PC-3 (cell line): ENCODE measurements around the gene ZNF346. TPM values are rescaled to one million over a fixed set of nuclear protein-coding genes. Genes with fewer than 3 reads are reported as not detected.
"Not testable (repeated sequence)": the region's sequence is repeated elsewhere in the genome, so short reads cannot be mapped to it uniquely, and the experiment has no call there.

Source experiments
- ATAC-seq: fragments of 200-7000 bp; cut with Tn5 transposase; 2 replicates; pipeline ENCODE4 v1.9.1; 2020; ENCODE audit warnings: mild to moderate bottlenecking, moderate library complexity
- BruUV-seq: library from RNA; stranded (reverse); fragments of 400-500 nt; replicated peaks from 2 replicates; lab custom pipeline; 2021; lab: Mats Ljungman, UMichigan
- CTCF ChIA-PET: fragments of 300-600 bp; sonication (Branson Sonifier 250); formaldehyde crosslinking; loops from one replicate; lab custom pipeline; 2022; ENCODE audit warnings: antibody characterized with exemption; lab: Charles Lee
- POLR2A ChIA-PET: fragments of 300-600 bp; sonication (Branson Sonifier 250); formaldehyde crosslinking; loops from one replicate; lab custom pipeline; 2022; ENCODE audit warnings: antibody characterized with exemption; ENCODE audit not compliant: unreplicated experiment; lab: Charles Lee
- DNase-seq: peaks from one replicate; pipeline ENCODE4 v3.0.0-alpha.2; 2015
- H2AFZ ChIP-seq: fragments of 300-600 bp; sonication (generic); 2 replicates; pipeline ENCODE4 v1.6.0; 2016; ENCODE audit warnings: antibody characterized with exemption, low read length
- H3F3A ChIP-seq: fragments of 300-600 bp; sonication (generic); one replicate; pipeline ENCODE4 v1.6.0; 2017; ENCODE audit warnings: antibody characterized with exemption, low read length, control low read depth, mild to moderate bottlenecking; ENCODE audit not compliant: unreplicated experiment
- H3K27ac ChIP-seq: fragments of 300-600 bp; sonication (generic); 2 replicates; pipeline ENCODE4 v1.5.1; 2016; ENCODE audit warnings: mild to moderate bottlenecking, low read length
- H3K27me3 ChIP-seq: fragments of 300-600 bp; sonication (generic); 2 replicates; pipeline ENCODE4 v1.6.1; 2016; ENCODE audit warnings: low read length, mixed read lengths
- H3K36me3 ChIP-seq: fragments of 300-600 bp; sonication (generic); 2 replicates; pipeline ENCODE4 v1.6.1; 2016; ENCODE audit warnings: low read depth, mixed run types, low read length, mixed read lengths
- H3K4me1 ChIP-seq: fragments of 300-600 bp; sonication (generic); 2 replicates; pipeline ENCODE4 v1.5.1; 2016; ENCODE audit warnings: low read length; ENCODE audit not compliant: insufficient read depth
- H3K4me2 ChIP-seq: fragments of 300-600 bp; sonication (generic); 2 replicates; pipeline ENCODE4 v1.6.0; 2016; ENCODE audit warnings: low read length
- H3K4me3 ChIP-seq: fragments of 300-600 bp; sonication (generic); 2 replicates; pipeline ENCODE4 v1.5.1; 2016; ENCODE audit warnings: mild to moderate bottlenecking, low read length, mixed read lengths
- H3K79me2 ChIP-seq: fragments of 300-600 bp; sonication (generic); 2 replicates; pipeline ENCODE4 v1.6.1; 2017; ENCODE audit warnings: low read length, mixed read lengths
- H3K9ac ChIP-seq: fragments of 300-600 bp; sonication (generic); 2 replicates; pipeline ENCODE4 v1.6.0; 2016; ENCODE audit warnings: mild to moderate bottlenecking, low read length
- H3K9me2 ChIP-seq: fragments of 300-600 bp; sonication (generic); replicated peaks from 2 replicates; pipeline ENCODE4 v1.6.1; 2016; ENCODE audit warnings: mixed run types, low read length, mixed read lengths
- H3K9me3 ChIP-seq: fragments of 300-600 bp; sonication (generic); 2 replicates; pipeline ENCODE4 v1.6.1; 2016; ENCODE audit warnings: low read length, mixed read lengths
- H4K20me1 ChIP-seq: fragments of 300-600 bp; sonication (generic); 2 replicates; pipeline ENCODE4 v1.6.1; 2016; ENCODE audit warnings: low read length, mixed read lengths
- CTCF ChIP-seq: fragments of 300-600 bp; sonication (generic); conservative IDR thresholded peaks from 2 replicates; pipeline ENCODE4 v1.5.1; 2017; ENCODE audit warnings: antibody characterized with exemption, low read depth, mild to moderate bottlenecking, low read length
- EZH2 ChIP-seq: fragments of 300-600 bp; sonication (generic); IDR thresholded peaks from one replicate; pipeline ENCODE4 v1.6.1; 2017; ENCODE audit warnings: antibody characterized with exemption, mild to moderate bottlenecking, low read length; ENCODE audit not compliant: unreplicated experiment
- EZH2phosphoT487 ChIP-seq: fragments of 300-600 bp; sonication (generic); IDR thresholded peaks from 2 replicates; pipeline ENCODE4 v1.6.1; 2018; ENCODE audit warnings: mild to moderate bottlenecking, antibody characterized with exemption, low read length, borderline replicate concordance
- intact Hi-C: fragments of 100-400 bp; cut with micrococcal nuclease; formaldehyde crosslinking; loops from 2 replicates; pipeline ENCODE4 v1.9.0; 2023
- total RNA-seq: library from RNA; depleted of rRNA; stranded (reverse); fragments of >200 nt; gene quantifications from 2 replicates; pipeline ENCODE4 v1.2.3, GENCODE V29; 2014

Gene ZNF346
- total RNA-seq, 1 experiment from 2014 or later, result 38.9 TPM

- Histone ChIP-seq H3K36me3 (peaks cover 42% of the 10 kb centered on the region), H3K9me2 (no peaks in the 10 kb centered on the region), H2AFZ (no peak overlapping the region), H3K27ac (no peak overlapping the region), H3K4me3 (no peak overlapping the region), H3K9ac (no peak overlapping the region), H3K4me2 (no peak overlapping the region), H3F3A (no peaks in the 10 kb centered on the region), H3K79me2 (no peaks in the 10 kb centered on the region), H3K9me3 (no peaks in the 10 kb centered on the region), H3K27me3 (no peaks in the 10 kb centered on the region), H3K4me1 (no peaks in the 10 kb centered on the region), H4K20me1 (no peaks in the 10 kb centered on the region)
- no TSS peak for BruUV-seq
- ChIA-PET CTCF (no interaction called here), POLR2A (no interaction called here)
- no peak for DNase-seq
- intact Hi-C loops, result no loop called here
- TF ChIP-seq EZH2 (no peak), CTCF (no peak)
- no peak for ATAC-seq
Observed at GRCh38 chr5:177045631-177046030, 23.1 kb downstream of the ZNF346 start.

- H3K9ac ChIP-seq, DNase-seq, H3K4me1 ChIP-seq, intact Hi-C loops, POLR2A ChIA-PET, H3K9me2 ChIP-seq, ATAC-seq, H3K4me3 ChIP-seq, CTCF ChIA-PET, H3K79me2 ChIP-seq, BruUV-seq, H4K20me1 ChIP-seq, H3K4me2 ChIP-seq, H3F3A ChIP-seq, H3K9me3 ChIP-seq, H2AFZ ChIP-seq, H3K27ac ChIP-seq, H3K27me3 ChIP-seq: not testable (repeated sequence)
- H3K36me3 ChIP-seq, result peaks cover 28% of the 10 kb centered on the region; the same call in 1 of the 2 replicates
Observed at GRCh38 chr5:177048531-177048930, 26.0 kb downstream of the ZNF346 start.

GRCh38 chr5:177049285-177049684, 26.8 kb downstream of the ZNF346 start:
- intact Hi-C loops, result no loop called here
- no TSS peak for BruUV-seq
- DNase-seq (no peak), ATAC-seq (no peak)
- H3K4me1 ChIP-seq, result no peaks in the 10 kb centered on the region
- H3K4me2 ChIP-seq, result no peak overlapping the region
- H3K9me3 ChIP-seq, result no peaks in the 10 kb centered on the region
- H3K27ac ChIP-seq, result no peak overlapping the region
- H3K4me3 ChIP-seq, result no peak overlapping the region
- H3K79me2 ChIP-seq, result no peaks in the 10 kb centered on the region
- ChIA-PET CTCF (no interaction called here), POLR2A (no interaction called here)
- no peaks in the 10 kb centered on the region for H4K20me1 ChIP-seq
- no peak overlapping the region for H2AFZ ChIP-seq
- no peak overlapping the region for H3K9ac ChIP-seq
- no peaks in the 10 kb centered on the region for H3F3A ChIP-seq
- H3K9me2 ChIP-seq, result no peaks in the 10 kb centered on the region
- H3K27me3 ChIP-seq, result no peaks in the 10 kb centered on the region
- peaks cover 32% of the 10 kb centered on the region; the same call in 1 of the 2 replicates for H3K36me3 ChIP-seq
- TF ChIP-seq EZH2 (no peak), CTCF (no peak), EZH2phosphoT487 (no peak)
